HCEC 1CT (cell line): ENCODE results near the gene MVB12B.
A peak's percentile ranks its signal among the peaks of the same experiment; 100 is the strongest.

ENCODE experiments used
- DNase-seq: peaks from one replicate; pipeline ENCODE4 v3.0.0-alpha.2; 2017

MVB12B gene

GRCh38 chr9:126435626-126436025 lies 109.0 kb downstream of the MVB12B start:
- no peak for DNase-seq

GRCh38 chr9:126436545-126437267 lies 110.1 kb downstream of the MVB12B start:
- DNase-seq = no peak

GRCh38 chr9:126437268-126437666 lies 110.6 kb downstream of the MVB12B start:
- no peak for DNase-seq

GRCh38 chr9:126437701-126438100 lies 111.1 kb downstream of the MVB12B start:
- DNase-seq = no peak

GRCh38 chr9:126438741-126439401 lies 112.2 kb downstream of the MVB12B start:
- no peak for DNase-seq

- peak; percentile 62 for DNase-seq
Measured at GRCh38 chr9:126439402-126439765, 112.8 kb downstream of the MVB12B start.

GRCh38 chr9:126439883-126440653 lies 113.4 kb downstream of the MVB12B start:
- DNase-seq = no peak

GRCh38 chr9:126440940-126441339 lies 114.3 kb downstream of the MVB12B start:
- no peak for DNase-seq

GRCh38 chr9:126442636-126443035 lies 116.0 kb downstream of the MVB12B start:
- DNase-seq = no peak

- no peak for DNase-seq
Measured at GRCh38 chr9:126443144-126443543, 116.5 kb downstream of the MVB12B start.

GRCh38 chr9:126448136-126448535 lies 121.5 kb downstream of the MVB12B start:
- no peak for DNase-seq

- no peak for DNase-seq
Measured at GRCh38 chr9:126448865-126449577, 122.4 kb downstream of the MVB12B start.

- DNase-seq = no peak
Measured at GRCh38 chr9:126449725-126450667, 123.4 kb downstream of the MVB12B start.

- no peak for DNase-seq
Measured at GRCh38 chr9:126450668-126451205, 124.1 kb downstream of the MVB12B start.

GRCh38 chr9:126451316-126451885 lies 124.8 kb downstream of the MVB12B start:
- DNase-seq = no peak

GRCh38 chr9:126452106-126452505 lies 125.5 kb downstream of the MVB12B start:
- no peak for DNase-seq

- no peak for DNase-seq
Measured at GRCh38 chr9:126453156-126453963, 126.7 kb downstream of the MVB12B start.

GRCh38 chr9:126454215-126454614 lies 127.6 kb downstream of the MVB12B start:
- DNase-seq = no peak

GRCh38 chr9:126454795-126455194 lies 128.2 kb downstream of the MVB12B start:
- no peak for DNase-seq

GRCh38 chr9:126456441-126457174 lies 130.0 kb downstream of the MVB12B start:
- DNase-seq = no peak
